Measurements from ENCODE around the gene FIBP.
A peak's percentile ranks its signal among the peaks of the same experiment; 100 is the strongest.

The FIBP gene

GRCh38 chr11:65887723-65888162 is 528 bp downstream of the FIBP start:
- peak; percentile 38 for DNase-seq

- DNase-seq = no peak
Observed at GRCh38 chr11:65886826-65887722, 1.2 kb downstream of the FIBP start.

GRCh38 chr11:65885808-65886536 is 2.3 kb downstream of the FIBP start:
- DNase-seq = no peak

DNA sequence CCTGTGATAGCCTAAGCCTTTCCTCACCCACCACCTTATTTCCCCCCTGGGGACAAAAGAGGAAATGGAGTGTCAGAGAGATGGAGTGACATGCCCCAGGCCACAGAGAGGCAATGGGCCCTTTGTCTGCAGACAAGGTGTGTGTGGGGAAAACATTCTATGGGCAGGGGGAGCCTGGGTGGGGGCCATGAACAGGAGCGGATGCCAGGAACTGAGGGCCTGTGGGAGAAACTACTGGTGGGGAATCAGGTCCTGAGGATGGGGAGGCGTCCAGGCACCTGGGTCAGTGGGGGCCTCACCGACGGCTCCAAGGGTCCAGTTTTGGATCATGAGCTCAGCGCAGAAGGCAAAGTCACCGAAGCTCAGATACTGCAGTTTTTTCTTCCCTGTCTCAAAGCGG is 3.0 kb downstream of the FIBP start:
- no peak for DNase-seq

- peak; percentile 85 for DNase-seq
Observed at GRCh38 chr11:65884716-65885092, 3.6 kb downstream of the FIBP start.

GRCh38 chr11:65883786-65884715 is 4.2 kb downstream of the FIBP start:
- DNase-seq = no peak

GRCh38 chr11:65883058-65883761 is 5.1 kb downstream of the FIBP start:
- no peak for DNase-seq

GRCh38 chr11:65882120-65883057 is 5.9 kb downstream of the FIBP start:
- DNase-seq = no peak

GRCh38 chr11:65880844-65881421 is 7.3 kb downstream of the FIBP start:
- DNase-seq = no peak

DNA sequence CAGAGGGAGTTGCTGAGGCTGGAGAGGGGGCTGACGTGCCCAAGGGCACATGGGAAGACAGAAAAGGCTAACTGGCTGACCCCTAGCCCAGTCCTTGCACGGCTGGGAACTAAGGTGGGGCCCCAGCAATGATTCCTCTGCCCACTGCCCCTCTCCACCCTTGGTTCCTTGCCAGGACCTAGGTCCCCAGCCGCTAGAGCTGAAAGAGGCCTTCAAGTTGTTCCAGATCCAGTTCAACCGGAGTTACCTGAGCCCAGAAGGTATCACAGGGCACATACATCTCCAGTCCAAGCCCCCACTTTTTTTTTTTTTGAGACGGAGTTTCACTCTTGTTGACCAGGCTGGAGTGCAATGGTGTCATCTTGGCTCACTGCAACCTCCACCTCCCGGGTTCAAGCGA is 8.2 kb downstream of the FIBP start:
- DNase-seq = no peak

DNA sequence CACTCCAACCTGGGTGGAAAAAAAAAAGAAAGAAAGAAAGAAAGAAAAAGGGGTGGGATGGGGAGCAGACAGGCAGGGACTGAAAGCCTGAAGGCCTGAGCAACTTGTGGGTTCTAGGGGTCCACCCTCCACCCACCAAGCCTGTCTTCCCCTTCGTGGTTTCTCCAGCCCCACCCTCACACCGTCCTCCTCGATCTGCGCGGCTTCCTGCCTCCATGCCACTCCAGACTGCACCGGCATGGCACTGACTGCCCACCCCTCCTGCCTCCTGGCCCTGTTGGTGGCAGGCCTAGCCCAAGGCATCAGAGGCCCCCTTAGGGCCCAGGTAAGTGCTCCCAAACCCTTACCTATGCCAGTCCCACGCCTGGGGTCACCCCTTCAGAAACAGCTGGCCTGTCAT is 8.7 kb downstream of the FIBP start, which contains the start of gene CTSW:
Gene CTSW (plus strand): TSS at position 221 of the 400 bp plus-strand sequence. CDS start 18 bp downstream, at position 239.
- peak; percentile 38 for DNase-seq

GRCh38 chr11:65873318-65874156 is 14.7 kb downstream of the FIBP start:
- DNase-seq = peak; percentile 95

DNA sequence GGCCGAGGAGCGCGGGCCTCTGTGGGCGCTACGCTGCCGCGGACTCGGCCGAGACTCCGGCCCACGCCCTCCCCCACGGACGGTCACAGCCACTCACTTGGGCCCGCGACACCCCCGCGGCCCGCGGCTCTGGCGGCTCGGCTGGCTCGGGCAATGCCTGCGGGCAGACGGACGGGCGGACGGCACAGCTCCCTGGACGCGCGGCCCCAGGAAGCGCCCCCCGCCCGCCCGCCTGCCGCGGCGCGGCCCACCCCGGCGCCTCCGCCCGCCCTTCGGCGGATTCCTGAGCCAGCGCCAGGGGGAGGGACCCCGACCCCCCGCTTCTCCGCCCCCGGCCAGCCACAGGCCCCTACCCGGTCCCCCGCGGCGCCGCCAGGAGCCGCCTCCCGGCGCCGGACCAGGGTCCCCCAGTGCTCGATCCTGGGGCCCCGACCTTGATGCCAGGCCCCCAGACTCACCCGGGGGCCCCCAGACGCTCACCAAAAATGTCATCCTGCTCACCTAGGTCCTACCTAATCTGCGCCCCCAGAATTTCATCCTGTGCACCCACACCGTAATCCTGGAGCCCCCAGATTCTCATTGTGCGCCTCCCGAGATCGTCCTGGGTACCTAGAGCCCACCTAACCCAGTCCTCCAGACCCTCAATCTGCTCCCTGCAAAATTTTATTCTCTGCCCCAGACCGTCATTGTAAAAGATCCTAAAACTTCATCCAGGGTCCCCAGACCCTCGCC is 15.5 kb downstream of the FIBP start, which contains the start of gene EFEMP2:
Gene EFEMP2 (minus strand): TSS at position 215 of the 732 bp plus-strand sequence. CDS start 446 bp downstream, outside the sequence.
- DNase-seq = no peak

DNA sequence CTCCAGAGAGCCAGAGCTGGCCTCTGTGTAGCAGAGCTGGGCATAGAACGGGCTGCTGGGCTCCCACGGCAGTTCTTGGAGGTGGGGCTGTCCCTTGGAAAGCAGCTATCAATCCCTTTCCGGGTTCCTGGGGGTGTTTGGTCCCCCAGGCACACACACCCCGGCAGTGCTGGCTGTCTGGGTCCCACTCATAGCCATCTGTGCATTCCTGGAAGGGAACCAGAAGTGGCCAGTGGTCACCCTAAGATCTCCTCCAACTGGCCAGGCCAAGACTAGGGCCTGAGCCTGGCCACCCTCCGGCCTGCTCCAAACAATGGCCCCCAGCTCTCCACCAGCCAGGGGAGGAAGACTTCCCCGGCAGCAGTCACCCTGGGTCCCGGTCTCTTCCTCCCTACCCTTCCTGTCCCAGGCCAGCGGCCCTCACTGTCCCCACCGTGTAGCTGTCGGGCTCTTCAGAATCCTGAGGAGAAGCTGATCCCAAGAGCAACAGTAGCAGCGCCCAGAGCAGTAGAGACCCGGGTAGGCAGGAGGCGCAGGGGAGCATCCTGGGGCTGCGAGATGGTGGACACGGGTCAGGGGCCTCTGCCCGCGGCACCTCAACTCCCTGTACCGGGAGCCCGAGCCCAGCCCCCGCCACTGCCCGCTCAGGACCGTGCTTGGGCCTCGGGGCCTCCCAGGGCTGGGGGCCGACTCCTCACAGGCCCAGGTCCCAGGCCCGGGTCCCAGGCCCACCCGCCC is 16.3 kb downstream of the FIBP start:
- DNase-seq = no peak

DNA sequence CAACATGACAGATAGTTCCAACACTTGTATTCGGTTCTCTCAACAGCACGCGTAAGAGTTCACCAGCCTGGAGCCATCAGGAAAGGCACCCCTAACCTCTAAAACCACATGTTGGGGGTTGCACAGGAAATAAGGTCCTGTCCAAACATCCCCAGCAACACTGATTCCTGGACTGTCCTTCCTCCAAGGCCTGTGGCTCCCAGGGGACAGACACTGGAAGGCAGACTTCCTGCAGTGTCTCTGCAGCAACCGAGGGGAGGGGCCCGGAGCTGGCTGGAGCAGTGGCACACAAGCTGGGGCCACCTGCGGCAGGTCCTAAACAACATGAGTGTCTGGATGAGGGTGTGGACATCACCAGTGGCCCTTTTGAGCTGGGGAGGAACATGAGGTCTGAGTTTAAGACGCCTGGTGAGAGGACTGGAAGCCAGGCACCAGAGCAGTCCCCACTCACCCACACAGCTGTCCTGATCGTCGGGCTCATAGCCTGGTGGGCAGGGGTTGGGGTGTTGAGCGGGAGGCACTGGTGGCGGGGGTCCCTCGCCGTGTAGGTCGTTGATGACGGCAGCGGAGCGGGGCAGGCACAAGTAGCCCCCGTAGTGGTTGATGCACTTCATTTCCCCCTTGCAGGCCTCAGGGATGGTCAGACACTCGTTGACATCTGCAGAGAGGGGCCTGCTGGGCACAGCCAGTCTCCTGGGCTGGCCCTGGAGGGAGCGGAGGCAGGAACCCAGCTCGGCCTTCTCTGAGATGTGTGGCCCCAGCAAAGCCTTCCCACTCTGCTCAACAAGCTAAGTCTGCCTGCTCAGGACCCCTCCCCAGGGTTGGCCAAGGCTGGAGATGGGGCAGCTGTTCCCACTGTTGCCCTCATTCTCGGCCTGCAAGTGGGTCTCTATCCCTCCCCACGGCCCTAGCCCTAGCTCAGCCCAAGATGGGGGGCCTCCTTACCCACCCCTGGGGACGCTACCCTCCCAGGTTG is 17.3 kb downstream of the FIBP start:
- DNase-seq = no peak

GRCh38 chr11:65870307-65870658 is 18.0 kb downstream of the FIBP start:
- no peak for DNase-seq

Data from activated naive CD4-positive, alpha-beta T cell treated with Interleukin-2 at 50 U/mL for 16 hours (primary cell).